Measurements from ENCODE around the gene CAMK2G.
"Not testable (repeated sequence)": the region's sequence is repeated elsewhere in the genome, so short reads cannot be mapped to it uniquely, and the experiment has no call there.

CAMK2G gene

DNA sequence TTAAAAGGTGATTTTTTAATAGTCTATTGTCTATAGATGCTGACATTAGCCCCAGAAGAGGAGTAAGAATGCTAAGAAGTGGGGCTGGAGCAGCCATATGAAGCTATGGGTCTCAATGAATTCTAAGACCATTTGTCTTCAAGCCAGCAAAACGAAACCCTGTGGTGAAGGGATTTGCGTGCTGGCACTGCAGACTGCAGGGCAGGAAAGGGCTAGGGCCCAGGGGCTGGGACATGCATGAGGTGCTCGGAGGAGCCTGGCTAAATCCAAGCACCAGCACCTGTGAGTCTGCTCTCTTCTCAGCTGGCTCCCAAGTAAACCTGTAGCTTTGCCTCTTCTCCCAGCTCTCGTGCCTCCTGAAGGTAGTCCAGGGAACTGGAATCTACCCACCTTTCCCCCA is 61.7 kb downstream of the CAMK2G start:
- no peak for DNase-seq (ENCODE audit: low read depth in 3 of 3)

DNA sequence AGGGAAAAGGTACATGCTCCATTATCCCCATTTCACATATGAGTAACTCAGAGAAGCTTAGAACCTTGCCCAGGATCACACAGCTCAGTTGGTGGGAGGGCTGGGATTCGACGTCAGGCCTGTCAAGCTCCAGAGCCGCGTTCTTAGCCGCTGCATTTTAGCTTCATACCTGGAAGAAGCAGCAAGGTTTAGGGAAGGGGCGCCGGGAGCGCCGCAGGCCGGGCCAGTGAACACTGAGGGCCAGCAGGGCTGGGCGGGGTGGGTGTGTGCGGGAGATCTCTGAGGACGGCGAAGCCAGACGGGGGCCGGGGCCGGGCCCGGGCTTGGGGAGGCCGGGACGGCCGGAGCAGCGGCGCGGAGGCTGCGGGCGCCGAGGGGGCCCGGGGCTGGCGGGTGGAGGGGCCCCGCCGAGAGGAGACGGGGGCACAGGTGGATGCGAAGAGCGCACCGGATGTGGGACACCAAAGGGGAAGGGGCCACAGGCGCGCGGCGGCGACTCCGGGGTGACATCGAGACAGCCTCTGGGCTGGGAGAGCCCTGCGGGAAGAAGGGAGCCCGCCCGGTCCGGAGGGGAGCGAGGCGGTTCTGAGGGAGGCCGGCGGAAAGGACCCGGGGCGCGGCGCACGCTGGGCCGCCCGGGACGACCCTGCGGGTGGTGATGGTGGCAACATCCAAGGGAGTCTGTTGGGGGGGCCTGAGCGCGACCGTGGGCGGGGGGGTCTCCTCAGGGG is 63.5 kb downstream of the CAMK2G start:
- peak; percentile 11 to 33 (median 27) for DNase-seq (ENCODE audit: low read depth in 3 of 3)

DNA sequence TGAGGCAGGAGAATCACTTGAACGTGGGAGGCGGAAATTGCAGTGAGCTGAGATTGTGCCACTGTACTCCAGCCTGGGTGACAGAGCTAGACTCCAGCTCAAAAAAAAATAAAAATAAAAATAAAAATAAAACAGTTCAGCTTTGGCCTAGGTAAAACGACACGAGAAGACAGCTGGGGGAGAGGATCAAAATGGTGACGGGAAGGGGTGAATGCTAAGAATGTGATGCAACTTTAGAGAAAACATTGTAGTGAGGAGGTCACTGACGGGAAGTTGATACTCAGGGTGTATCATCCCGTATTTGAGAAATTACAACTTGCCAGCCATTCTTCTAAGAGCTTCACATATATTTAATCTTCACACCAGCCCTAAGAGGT is 64.0 kb downstream of the CAMK2G start:
- no peak for DNase-seq (ENCODE audit: low read depth in 3 of 3)

DNA sequence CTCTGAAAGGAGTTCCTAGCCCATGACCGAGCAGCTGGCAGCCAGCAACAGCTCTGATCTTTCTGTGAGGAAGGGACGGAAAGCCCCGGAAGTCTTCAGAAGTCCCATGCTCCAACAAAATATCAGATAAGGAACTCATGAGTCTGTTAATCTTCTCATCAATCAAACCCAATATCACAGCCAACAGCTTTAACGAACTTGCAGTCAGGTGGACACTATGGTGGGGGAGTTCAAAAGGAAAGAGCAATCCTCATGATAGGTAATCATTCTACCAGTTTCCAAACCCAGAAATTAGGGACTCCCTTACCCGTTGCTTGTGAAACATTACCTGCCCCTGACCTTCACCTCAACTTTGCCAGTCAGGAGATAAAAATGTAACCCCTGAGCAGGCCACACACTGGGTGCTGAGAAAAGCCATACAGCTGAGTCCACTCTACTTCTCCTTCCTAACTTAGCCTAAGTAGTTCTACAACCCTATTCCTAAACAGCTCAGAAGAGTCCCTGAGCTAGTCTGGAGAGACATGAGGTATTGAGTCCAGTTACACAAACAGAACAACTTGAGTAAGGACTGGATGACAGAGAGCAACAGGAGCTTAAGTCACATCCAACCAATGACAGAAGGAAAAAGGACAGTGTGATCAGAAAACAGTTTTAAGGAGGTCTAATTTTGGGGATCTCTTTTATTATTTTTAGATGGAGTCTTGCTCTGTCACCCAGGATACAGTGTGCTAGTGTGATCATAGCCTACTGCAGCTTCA is 65.1 kb downstream of the CAMK2G start:
- no peak for DNase-seq (ENCODE audit: low read depth in 3 of 3)

DNA sequence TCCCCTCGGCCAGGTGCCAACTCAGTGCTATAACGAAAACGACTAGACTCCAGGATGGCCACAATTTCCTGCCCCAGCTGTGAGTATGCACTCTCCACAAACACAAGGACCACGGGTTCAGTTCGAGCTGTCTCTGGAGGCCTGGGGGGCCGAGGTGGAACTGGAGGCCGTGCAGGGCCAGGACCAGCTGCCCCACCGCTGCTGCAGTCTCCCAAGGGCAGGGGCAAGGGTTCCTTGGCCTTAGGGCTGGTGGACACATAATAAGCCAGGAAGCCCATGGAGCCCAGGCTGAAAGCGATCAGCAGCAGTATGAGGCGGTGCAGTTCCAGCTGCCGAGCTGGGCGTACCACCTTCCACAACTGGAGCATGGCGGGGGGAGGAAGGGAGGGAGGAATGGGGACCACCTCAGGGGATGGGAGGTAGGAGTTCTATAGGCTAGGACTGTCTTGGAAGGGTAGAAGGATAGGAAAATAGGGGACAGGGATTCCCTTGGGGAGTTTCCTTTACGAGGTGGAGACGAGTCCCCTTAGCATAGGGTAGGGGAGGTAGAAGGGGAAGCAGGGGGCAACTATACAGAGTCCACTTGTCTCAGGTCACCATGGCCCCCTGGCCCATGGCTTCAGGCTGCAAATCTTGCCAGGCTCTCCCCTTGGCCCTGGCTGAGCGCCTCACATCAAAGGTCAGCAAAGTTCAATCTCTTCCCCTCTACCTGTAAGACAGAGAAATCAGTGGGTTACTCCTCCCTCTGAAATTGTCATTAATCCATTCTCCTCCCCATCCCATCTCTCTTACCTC is 66.1 kb downstream of the CAMK2G start:
- no peak for DNase-seq (ENCODE audit: low read depth in 3 of 3)

DNA sequence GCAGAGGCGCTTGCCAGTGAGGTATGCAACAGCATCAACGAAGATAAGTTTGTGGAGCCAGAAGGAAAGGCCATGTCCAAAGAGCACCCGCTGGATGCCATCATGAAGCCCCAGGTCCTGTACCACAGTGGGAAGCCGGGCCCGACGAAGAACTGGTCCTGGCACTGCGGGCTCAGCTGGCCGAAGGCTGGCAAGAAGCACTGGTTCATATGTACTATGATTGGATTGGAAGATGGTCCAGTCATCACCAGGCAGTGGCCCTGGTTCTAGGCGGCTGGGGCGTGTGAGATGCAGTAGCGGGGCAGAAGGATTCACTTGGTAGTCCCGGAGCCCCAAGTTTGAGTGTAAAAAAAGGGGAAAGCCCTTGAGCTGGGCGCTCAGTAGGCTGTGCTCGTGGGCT is 66.9 kb downstream of the CAMK2G start:
- no peak for DNase-seq (ENCODE audit: low read depth in 3 of 3)

DNA sequence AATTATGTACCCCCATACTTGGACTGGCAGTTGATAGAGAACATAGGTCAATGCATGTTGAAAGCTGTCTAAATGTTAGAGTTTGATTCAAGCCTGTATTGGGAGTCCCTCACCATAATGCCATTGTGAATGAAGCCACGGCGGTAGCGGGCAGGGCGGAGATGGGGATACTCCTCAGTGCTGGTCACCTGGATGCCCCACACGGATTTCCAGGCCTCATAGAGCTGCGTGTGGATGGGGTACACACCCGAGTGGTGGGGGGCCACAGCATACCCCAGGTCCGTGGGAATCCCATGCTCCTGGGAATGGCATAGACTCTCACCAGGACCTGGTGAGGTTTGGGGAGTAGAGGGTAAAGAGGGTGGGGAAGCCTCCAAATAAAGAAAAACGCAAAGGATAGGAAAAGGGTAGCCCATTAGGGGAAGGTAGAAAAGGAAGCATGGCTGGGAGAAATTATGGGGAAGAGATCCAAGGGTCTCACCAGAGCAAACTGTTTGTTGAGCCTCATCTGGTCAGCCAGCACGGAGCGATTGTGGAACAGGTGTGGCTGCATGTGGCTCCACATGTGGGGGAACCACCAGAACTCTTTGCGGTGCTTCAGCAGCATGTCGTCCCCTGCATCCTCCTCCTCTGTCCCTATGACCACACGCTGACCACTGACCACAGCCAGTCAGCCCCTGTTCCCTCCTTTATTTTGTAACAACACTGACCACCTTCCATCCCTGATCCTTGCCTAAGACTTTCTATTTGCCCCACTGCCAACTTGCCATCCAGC is 68.0 kb downstream of the CAMK2G start:
- DNase-seq (ENCODE audit: low read depth in 3 of 3): no peak

DNA sequence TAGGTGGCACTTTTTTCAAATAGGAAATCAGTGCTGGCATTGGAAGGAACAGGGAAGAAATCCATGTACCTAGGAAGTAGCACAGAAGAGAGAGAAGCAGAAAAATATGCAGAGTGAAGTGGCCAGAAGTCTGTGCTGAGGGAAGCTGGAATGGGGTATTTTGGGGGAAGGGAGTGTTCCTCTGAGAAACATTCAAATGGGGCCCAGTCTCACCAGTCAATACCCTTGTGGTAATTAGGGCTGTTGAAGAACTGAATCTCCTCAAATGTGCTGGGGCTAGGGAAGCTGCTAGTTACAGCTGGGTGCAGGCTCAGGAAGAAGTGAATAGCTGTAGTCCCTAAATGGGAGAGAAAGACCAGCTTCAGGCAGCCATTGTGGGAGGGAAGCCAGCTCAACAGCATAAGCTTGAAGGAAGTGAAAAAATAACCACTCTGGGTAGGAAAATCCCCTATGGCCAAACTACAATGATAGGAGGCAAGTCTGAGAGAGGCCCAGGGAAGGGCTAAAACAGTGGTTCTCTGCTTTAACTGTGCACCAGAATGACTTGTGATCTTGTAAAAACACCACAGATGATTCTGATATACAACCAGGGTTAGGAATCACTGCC is 70.6 kb downstream of the CAMK2G start:
- no peak for DNase-seq (ENCODE audit: low read depth in 3 of 3)

DNA sequence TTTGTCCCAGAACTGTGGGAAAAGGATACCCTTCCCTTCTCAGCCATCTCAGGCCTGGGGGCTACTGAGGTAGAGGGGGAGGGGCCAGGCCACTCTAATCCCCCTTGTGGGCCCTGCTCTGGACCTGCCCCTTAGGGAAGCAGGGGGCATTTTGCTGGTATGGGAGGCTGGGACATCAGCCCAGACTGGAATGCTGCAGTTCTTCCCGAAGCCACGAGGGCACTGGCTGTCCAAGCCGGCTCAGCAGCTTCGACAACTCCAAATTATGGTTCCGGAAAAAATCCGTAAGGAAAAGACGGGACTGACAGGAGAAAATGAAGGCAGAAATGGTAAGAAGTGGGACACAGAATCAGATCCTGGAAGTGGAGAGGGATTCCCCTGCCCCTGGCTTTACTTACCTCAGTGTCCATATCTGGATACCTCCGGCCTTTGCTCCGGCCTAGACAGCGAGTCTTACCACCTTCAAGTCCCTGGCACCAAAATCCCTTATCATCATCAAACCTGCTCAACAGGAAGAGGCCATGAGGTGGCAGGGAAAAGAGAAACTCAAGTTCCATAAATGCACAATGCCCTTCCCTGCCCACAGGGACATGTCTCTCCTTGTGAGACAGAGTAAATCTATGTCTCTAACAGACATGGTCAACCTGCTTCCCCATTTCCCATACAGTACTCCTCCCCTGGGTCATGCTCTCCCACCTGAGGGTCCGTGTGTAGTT is 71.9 kb downstream of the CAMK2G start:
- no peak for DNase-seq (ENCODE audit: low read depth in 3 of 3)

DNA sequence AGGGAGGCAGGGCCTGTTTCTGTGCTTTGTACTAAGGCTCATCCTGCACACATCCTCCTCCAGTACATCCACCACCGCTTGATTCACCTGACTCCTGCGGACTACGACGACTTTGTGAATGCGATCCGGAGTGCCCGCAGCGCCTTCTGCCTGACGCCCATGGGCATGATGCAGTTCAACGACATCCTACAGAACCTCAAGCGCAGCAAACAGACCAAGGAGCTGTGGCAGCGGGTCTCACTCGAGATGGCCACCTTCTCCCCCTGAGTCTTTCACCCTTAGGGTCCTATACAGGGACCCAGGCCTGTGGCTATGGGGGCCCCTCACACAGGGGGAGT is 73.1 kb downstream of the CAMK2G start:
- no peak for DNase-seq (ENCODE audit: low read depth in 3 of 3)

DNA sequence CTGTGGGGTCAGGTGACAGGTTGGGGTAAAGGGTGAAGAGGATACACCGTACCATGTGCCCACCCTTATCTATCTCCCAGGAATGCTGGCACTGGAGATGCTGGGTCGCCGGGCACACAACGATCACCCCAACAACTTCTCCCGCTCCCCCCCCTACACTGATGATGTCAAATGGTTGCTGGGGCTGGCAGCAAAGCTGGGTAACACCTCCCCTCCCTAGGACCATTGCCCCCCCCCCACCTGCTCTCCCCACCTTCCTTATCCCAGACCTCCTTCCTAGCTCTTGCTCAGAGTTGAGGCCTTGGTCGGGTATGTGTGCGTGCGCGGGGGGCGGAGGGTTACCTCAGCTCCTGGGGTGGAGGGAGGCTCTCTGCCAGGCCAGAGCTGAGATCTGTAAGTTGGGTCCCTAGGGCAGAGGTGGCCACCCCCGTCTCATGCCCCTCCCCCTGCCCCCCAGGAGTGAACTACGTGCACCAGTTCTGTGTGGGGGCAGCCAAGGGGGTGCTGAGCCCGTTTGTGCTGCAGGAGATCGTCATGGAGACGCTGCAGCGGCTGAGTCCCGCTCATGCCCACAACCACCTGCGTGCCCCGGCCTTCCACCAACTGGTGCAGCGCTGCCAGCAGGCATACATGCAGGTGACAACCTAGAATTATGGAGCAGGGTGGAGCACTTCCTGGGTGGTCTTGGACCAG is 73.6 kb downstream of the CAMK2G start:
- DNase-seq (ENCODE audit: low read depth in 3 of 3): no peak

DNA sequence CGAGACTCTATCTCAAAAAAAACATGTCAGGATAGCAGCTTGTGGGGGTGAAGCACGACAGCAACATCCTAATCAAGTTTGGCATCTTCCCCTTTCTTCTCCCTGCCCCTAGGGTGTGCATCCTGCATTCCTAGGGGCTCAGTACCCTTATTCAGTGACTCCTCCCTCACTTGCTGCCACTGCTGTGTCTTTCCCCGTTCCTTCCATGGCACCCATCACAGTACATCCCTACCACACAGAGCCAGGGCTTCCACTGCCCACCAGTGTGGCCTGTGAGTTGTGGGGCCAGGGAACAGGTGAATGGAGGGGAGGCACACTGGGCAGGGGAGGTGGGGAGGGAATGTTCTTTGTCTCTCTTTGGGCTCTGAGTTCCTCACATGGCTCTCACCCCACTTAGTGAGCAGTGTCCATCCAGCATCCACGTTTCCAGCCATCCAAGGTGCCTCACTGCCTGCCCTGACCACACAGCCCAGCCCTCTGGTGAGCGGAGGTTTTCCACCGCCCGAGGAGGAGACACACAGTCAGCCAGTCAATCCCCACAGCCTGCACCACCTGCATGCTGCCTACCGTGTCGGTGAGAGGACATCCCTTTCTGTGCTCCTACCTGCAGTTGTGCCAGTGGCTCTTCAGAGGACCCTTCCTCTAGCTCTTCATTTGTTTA is 74.3 kb downstream of the CAMK2G start:
- no peak for DNase-seq (ENCODE audit: low read depth in 3 of 3)

DNA sequence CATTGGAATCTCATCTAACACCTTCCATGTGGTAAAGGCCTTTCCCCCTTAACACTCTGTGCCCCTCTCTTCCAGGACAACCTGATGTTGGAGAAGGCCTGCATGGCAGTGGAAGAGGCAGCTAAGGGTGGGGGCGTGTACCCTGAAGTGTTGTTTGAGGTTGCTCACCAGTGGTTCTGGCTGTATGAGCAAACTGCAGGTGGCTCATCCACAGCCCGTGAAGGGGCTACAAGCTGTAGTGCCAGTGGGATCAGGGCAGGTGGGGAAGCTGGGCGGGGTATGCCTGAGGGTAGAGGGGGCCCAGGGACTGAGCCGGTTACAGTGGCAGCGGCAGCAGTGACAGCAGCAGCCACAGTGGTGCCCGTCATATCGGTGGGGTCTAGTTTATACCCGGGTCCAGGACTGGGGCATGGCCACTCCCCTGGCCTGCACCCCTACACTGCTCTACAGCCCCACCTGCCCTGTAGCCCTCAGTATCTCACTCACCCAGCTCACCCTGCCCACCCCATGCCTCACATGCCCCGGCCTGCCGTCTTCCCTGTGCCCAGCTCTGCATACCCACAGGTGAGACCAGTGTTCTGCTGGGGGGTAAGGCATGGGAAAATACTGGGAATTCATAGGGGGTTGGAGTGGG is 75.3 kb downstream of the CAMK2G start:
- no peak for DNase-seq (ENCODE audit: low read depth in 3 of 3)

DNA sequence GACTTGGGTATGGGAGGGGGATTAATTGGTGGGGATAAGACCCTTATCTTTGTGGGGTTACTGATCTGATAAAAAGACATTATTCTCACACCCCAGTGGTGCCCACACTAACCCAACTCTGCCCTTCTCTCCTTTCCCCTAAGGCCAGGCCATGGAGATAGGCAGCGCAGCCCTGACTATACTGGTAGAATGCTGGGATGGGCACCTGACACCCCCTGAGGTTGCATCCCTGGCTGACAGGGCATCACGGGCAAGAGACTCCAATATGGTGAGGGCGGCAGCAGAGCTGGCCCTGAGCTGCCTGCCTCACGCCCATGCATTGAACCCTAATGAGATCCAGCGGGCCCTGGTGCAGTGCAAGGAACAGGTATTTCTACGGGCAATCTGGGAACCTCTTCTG is 76.3 kb downstream of the CAMK2G start:
- DNase-seq (ENCODE audit: low read depth in 3 of 3): no peak

DNA sequence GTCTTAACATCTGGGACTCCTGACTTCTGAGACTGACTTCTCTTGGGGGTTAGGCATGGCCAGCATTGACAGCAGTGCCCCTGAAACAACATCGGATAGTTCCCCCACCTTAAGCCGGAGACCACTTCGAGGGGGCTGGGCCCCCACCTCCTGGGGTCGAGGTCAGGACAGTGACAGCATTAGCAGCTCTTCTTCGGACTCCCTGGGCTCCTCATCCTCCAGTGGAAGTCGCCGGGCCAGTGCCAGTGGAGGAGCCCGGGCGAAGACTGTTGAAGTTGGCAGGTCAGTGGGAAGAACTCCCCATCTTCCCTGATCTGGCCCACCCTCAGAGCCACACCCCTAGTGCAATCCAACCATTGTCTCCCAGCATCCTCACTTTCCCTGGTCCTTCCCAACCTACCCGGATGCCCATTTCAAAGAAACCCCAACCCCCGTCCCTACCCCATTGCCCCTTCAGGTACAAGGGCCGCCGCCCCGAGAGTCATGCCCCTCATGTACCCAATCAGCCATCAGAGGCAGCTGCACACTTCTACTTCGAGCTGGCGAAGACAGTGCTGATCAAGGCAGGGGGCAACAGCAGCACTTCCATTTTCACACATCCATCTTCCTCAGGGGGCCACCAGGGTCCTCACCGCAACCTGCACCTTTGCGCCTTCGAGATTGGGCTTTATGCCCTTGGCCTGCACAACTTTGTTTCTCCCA is 76.9 kb downstream of the CAMK2G start:
- DNase-seq (ENCODE audit: low read depth in 3 of 3): no peak

DNA sequence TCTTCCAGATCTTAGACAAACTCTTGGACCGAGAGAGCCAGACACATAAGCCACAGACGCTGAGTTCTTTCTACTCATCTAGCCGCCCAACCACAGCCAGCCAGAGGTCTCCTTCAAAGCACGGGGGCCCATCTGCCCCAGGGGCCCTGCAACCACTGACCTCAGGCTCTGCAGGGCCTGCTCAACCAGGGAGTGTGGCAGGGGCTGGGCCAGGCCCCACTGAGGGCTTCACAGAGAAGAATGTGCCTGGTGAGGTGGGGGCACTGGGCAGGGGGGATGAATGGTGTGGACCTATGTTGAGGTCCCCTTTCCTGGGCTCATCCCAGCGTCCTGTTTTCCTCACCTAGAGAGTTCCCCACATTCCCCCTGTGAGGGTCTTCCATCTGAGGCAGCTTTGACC is 77.6 kb downstream of the CAMK2G start:
- DNase-seq (ENCODE audit: low read depth in 3 of 3): no peak

DNA sequence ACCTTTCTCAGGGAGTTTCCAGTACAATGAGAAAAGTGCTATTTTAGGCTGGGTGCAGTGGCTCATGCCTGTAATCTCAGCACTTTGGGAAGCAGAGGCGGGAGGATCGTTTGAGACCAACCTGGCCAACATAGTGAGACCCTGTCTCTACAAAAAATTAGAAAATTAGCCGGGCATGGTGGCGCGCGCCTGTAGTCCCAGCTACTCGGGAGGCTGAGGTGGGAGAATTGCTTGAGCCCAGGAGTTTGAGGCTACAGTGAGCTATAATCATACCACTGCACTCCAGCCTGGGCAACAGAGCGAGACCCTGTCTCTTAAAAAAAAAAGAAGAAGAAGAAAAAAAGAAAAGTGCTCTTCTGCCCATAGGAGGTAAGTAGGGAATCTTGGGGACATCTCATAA is 78.3 kb downstream of the CAMK2G start:
- DNase-seq (ENCODE audit: low read depth in 3 of 3): not testable (repeated sequence)

DNA sequence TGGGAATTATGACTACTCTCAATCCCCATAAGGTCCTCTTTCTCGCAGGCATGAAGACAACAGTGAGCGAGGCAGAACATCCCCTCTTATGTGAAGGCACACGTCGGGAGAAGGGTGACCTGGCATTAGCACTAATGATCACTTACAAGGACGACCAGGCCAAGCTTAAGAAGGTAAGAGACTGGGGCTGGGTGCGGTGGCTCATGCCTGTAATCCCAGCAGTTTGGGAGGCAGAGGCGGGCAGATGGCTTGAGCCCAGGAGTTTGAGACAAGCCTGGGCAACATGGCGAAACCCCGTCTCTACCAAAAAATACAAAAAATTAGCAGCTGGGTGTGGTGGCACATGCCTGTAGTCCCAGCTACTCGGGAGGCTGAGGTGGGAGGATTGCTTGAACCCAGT is 78.9 kb downstream of the CAMK2G start:
- DNase-seq (ENCODE audit: low read depth in 3 of 3): not testable (repeated sequence)

DNA sequence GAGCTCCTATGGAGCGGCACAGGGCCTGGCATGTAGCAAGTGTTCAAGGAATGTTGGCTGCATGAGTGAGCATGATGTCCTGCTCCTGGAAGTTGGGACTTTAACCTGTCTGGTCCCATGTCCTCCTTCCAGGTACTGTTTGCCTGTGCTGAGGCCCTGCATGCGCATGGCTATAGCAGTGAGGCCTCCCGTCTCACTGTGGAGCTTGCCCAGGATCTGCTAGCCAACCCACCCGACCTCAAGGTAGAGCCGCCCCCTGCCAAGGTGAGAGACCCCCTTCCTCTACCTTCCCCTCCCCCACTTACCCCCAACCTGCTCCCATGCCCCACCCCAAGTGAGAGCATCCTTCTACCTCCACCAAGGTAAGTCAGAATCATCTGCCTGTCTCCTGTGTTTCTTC is 80.9 kb downstream of the CAMK2G start:
- no peak for DNase-seq (ENCODE audit: low read depth in 3 of 3)
